ENCODE results near the gene BAHD1. TPM values are rescaled to one million over a fixed set of nuclear protein-coding genes. Genes with fewer than 3 reads are reported as not detected.

The BAHD1 gene
- total RNA-seq, 1 donor from 2014 or later, result 9.3 TPM

DNA sequence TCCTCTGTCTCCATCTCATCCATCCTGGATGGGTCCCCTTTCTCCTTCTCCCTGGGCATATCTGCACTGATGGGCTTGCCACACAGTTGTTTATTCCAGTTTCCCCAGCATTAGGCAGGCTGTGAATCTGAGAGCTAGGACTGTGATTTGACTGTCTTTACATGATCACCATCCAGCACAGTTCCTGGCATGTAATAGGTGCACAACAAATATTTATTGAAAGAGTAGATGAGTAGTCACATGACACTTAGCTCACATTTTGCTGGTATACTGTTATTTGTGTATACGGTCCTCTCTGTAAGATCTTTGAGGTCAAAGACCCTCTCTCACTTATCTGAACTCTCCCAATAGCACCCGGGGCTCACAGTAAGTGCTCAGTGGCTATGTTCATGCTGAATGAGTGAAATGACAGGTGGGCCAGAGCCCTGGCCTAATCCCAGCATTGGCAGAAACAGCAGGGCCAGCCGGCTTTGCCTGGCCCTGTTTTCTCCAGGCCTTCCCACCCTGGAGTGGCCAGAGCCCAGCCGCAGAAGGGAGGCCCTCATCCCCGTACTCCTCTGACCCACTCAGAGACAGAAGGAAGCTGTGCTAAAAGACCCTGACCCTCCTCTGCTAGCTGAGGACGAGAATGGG lies 16.2 kb upstream of the BAHD1 start:
- DNase-seq, result no peak

DNA sequence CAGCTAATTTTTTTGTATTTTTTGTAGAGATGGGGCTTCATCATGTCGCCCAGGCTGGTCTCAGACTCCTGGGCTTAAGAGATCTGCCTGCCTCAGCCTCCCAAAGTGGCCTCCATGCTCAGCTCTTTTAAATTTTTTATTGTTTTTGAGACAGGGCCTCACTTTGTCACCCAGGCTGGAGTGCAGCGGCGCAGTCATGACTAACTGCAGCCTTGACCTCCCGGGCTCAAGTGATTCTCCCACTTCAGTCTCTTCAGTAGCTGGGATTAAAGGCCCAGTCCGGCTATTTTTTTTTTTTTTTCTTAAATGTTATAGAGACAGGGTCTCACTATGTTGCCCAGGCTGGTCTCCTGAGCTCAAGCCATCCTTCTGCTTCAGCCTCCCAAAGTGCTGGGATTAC lies 15.1 kb upstream of the BAHD1 start:
- no peak for DNase-seq

DNA sequence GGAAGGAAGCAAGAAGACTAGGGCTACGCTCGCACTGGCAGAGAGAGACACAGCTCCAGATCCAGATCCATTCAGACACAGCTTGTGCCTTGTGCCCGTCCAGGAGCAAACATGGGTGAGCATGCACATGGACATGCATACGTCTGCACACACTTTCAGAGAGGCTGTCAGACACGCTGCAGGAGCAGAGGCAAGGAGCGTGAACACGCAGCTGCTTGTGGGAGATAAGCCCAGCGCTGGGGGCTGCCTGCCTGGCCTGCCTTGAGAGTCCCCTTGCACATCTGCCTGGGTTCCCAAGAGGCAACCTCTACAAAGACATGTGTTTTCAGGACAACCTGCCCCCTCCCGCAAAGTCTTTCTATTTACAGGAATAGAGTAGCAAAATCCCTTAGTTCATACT lies 13.6 kb upstream of the BAHD1 start:
- DNase-seq, result no peak

DNA sequence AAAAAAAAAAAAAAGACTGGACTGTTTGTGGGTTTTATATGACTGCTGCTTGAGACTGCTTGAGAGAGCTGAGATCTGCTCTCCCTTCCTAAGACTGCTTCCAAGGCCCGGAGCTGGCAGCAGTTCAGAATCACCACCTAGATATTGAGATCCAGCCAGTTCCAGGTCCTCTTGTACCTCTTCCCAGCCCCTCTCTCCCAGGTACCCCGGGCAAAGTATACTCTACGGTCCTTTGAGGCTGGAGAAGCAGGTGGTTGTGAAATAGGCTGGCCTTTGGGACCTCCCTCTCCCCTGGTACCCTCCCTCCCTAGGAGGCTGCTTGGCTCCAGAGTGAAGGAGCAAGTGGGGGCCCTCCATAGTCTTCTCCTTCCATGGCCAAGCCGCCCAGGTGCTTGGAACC lies 12.6 kb upstream of the BAHD1 start:
- no peak for DNase-seq

DNA sequence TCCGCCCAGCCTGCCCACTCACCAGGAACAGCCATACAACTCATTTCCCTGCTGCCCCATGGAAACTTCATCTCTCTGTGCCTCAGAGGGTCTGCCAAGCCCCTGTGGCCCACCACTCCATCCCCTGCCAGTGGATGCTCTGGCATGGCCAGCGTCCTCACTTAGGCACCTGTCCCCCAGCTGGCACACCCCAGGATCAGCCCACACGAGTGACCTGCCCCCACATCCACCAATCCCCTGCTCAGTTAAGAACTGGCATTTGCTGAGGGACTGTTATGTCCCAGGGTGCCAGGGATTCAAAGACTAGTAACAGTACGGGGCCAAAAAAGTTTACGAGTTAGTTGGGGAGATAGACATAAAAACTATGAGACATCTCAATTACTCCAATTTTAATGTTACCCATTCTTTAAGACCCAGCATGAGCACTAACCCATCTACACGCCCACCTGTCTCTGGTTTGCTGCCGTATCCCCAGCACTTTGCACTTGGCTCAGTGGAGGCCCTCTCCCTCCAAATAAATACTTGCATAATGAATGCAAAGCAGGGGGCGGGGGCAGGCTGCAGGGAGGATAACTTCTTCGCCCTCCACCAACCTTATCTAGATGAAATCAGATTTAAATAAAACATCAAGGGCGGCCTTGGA lies 11.6 kb upstream of the BAHD1 start:
- DNase-seq, result no peak

DNA sequence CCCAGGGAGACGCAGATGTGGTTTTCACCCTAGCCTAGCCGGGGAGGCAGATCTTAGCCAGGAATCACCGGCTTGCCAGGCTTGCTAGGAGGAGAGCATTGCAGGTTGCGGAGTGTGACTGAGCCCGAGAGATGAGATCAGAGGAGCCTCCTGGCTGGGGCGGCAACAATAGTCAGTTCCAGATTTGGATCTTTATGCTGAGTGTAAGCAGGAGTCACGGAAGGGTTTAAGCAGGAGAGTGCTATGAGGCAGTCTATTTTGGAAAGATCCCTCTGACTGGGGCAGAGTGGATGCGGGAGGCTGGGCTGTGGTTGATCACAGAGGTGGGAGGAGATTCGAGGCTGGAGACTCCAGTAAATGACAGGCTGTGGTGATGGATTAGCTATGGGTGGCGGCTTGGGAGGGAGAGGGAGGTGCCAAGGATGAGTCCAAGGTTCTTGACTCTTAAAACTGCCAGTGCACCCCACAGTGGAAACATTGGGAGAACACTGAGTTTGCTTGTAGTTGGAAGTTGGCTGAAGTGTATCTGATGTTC lies 10.4 kb upstream of the BAHD1 start:
- no peak for DNase-seq

DNA sequence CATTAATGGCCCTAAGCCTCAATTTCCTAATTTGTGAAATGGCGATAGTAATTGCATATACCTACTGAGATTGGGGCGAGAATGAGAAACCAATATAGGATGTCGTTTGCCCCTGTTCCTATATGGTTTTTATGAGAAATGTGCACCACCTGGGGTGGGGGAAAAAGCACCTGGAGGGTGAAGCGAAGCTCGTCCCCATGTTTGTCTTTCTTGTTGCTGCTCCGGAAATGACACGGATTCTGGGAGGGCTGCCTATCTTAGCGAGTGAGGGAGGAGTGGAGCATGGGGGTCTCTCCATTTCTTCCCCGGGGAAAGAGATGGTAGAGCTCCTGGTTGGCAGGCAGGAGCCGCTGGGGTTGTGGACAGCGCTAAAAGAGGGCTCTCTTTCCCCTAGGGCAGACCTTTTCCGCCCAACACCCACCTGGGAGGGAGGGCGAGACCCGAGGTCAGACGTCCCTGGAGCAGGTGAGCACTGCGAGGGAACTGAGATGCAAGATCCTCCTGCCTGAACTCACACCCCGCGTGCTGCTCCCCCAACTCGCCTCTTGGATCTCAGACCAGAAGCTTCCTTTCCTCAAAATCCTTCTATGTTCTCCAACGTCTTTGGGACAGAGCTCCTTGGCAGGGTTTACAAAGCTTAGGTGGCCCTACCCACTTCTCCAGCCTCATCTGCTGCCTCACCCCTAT lies 5.6 kb upstream of the BAHD1 start:
- no peak for DNase-seq

DNA sequence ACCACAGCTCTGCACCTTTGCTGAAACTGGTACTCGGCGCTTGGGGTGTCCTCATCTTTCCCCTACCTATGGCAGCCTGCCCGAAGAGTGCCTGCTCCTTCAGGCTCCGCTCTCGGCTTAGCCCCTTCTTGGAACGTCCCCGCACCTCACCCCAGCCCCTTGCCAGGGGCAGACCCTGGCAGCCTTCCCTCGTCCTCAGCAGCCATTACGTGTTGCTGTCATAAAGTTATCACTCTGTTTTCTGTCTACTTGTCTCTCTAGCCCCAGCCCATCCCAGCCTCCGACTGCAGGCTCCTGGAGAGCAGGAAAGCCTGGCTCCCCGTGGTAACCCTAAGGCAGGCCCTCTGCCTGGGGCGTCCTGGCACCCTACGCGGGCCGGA lies 5.1 kb upstream of the BAHD1 start:
- no peak for DNase-seq

DNA sequence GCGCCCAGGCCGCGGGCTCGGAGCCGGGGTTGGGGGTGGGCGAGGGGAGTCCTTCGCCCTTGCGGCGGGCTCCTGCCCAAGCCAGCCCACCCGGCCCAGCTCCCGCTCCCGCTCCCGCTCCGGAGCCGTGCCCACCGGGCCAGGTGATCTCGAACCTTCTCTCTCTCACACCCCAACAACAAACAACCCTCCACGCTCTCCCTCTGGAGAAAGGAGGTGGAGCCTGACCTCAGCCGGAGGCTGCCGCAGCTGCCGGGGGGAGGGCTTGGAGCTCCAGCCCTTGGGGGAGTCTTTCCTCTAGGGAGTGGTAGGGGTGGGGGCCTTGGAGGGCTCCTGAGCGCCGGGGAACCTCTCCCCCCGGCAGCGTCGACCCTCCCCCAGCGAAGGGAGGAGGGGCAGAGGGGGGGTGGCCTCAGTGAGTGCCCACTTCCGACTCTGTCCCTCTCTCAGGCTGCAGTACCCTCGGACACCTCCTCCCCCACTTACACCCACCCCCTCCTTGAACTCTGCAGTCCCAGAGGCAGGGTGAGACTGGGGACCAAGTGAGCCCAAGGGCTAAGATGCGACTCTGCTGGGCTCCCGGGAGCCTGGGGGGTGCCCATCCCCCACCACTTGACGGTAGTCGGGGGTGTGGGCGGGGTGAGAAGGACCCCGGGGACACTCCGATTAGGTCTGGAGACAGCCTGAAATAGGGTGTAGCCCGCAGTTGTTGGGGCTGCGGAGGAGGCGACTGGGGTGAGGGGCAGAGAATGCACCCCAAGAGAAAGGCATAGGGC lies 4.4 kb upstream of the BAHD1 start:
- no peak for DNase-seq

DNA sequence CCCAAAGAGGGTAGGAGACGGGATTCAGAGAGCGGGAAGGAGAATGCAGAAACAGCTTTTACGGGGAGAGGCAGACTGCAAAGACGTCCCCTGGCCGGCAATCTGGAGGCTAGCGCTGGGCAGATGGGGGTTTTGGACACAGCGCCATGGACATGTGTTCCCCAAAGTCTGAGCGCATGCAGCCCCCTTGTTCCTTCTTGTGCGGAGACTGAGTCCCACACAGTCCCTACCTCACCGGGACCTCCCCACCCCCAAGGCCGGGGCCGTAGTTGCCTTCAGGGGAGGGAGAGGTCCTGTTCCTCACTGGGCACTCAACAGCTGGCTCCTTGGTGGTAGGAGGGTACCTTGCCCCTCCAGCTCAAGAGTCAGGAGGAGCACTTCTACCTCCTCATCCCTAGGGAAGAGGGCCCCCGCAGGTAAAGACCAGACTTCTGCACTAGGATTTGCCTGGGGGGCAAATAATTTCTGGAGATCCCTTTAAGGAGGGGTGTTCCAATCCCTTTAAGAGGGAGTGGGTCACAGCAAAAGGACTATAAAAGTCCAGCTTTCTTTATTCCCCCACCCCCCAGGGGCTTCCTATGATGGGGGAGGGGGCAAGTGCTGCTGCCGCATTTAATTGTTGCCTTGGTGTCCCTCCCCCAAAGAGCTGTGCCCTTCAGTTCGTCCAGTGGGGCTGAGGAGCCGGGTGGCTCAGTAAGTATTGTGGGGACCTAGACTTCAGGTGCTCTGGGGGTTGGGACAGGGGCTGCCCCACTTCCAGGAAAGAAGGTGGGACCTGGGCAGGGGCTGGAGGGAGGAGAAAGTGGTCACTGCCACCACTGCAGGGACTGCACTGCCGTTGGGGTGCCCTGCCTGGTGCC lies 3.6 kb upstream of the BAHD1 start:
- DNase-seq, result no peak

DNA sequence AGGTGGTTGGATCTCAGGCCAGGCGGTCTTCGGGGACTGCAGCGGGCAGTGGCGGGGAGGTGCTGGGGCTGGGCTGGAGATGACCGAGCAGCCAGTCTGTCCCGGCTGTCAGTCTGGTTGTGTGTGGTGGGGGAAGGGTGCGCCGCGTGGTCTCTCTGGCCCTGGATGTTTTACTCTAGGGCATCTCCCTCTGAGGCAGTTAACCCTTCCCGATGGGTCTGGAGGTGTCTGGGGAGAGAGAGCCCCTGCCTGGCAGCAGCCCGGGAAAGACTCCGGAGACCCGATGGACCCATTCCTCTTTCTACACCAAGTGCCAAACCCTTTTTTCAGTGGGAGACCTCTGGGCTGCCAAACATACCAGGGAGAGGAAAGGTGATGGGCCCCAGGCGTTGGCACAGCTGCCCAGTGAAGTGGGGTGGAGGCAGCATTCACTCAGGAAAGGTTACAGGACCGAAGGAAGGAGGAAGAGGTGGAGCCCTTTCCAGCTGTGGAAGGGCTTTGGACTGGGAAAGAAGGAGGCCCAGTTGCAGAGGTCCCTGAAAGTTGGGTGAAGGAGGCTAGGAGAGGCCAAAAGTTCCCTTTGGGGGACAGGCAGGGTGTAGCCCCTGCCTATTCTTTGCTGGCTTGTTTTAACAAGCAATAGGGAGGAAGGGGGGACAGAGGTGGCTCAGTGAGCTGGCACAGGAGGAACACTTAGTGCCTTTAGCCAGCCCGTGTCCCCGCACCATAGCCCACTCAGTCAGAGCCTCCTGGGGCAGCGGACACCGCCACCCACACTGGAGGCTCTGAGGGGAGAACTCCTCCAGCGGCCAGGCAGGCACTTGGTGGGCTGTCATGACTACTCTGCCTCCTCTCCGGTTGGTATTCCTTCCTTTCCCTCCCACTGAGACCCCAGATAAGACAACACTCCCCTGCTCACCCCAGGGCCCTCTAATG lies 2.7 kb upstream of the BAHD1 start:
- DNase-seq, result no peak

DNA sequence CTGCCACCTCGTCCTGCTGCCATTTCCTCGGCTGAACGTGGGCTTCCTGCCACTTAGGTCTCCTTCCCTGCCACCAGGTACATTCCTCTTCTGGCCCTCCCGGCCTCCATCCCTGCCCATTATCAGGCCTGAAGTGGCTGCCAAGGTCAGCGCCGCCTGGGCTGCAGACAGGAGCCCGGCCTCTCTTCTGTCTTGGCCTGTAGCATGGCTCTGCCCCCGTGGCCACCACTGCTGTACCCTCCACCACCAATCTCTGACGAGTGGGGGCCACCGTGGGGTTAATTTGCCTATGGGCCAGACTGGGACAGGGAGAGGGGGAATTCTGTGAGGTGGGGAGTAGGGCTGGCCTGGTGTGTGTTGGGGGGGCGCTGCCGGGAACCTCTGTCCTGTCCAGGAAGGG lies 2.0 kb upstream of the BAHD1 start:
- DNase-seq, result no peak

DNA sequence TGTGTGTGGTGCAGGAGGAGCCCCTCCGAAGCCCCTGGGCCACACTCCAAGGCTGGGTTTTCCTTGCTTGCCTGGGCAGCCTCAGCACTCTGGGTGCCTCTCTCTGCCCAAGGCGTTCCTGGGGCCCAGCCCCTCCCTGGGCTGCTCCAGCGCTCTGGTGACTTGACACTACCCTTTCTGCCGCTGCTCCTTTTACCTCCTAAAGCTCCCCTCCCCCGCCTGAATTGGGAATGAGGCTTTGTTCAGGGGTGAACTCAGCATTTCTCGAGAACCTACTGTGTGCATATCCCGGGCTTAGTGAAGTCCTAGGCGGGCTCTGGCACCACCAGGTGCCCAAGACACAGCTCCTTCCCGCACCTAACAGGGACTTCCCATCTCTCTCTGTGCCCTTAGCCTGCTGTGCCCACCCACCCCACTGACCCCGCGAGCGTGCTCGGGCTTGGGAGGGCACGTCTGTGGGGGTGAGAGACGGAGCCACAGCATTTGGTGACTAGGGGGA lies 1.2 kb upstream of the BAHD1 start:
- DNase-seq, result no peak

DNA sequence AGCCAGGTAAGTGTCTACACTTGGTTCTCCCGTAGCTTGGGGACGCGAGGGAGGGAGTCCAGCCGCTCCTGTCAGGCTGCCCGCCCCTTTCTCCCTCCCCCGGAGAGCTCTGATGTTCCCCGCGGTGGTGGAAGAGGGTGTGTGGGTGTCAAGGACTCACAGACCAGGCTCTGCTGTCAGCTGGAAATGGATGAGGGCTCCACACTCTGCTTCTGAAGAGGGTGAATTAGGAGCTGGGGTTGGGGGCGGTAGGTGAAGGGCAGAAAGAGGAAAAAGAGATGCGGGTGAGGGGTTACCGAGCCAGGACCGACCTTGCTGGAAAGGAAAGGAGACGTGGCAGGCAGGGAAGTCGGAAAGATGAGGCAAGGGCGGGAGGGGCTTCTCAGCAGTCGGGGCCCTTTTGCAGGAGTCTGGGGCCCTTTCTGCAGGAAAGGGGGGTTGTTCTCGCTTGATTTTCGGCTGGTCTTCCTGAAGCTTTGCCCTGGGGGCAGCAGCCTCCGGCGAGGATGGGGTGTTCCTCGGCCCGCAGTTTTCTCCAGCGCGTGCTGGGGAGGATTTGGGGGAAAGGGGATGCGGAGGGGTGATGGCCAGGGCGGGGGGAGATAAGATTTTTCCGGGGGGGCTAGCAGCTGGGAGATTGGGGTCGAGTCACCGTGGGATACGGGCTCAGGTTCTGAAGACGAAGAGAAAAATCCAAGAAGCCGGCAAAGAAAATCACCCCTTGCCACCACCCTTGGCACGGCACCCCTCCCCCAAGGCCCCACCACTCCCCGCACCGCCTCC lies 602 bp upstream of the BAHD1 start:
- DNase-seq, result no peak

DNA sequence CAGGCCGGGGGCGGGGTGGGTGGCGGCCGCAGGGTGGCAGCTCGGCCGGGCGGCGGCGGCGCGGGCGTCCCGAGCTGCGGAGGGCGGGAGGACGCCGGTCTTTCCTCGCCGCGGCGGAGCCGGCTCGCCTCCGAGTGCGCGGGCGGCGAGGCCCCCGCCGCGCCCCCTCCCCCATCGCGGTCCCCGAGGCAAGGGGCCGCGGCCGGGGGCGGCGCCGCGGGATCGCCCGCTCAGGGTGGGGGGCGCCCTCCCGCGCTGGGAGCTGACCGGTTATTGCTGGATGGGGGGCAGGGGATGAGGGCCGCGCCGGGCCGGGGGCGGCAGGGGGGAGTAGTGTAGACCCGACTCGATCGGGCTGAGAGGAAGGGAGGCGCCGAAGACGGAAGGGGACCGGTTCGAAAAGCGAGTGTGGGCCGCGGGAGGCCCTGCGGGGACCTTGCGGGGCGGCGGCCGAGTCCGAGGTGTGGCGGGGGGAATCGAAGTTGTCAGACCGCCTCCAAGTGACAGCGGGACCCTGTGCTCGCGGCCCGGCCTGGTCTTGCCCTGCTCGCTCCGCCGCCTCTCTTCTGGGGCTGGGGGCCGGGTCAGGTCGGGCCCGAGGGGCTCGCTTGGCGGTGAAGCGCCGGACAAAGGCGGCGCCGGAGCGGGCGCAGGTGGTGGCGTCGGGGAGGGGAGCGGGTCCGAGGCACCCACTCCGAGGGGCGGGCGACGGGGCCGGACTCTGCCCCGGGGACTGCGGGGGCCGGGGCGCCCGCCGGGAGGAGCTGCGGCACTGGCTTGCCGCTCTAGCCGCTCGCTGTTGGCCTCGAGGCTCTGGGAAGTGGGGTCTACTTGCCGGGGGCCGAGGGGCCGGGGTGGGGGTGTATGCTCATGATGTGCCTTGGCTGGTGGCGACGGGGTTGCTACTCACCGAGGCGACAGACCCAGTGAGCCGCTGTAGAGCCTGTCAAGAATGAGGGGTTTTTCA lies 1.1 kb downstream of the BAHD1 start:
- DNase-seq, result peak; percentile 4

DNA sequence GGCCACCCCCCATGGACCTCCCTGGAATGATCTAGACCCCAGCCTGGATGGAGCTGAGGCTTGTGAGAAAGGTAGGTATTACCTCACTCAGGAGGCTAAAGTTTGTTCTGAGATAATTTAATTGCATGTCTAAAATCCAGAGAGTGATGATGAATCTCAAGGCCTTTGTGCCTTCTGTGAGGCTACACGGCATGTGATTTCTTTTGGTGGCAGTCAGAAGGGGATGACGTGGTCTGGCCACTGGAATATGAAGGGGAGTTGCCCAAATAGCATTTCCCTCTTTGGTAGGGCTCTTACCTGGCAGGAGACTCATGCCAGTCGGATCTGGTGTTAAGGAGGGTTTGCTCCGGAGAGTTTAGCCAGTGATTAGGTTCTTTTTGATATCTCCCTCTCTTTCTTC lies 2.5 kb downstream of the BAHD1 start:
- no peak for DNase-seq

DNA sequence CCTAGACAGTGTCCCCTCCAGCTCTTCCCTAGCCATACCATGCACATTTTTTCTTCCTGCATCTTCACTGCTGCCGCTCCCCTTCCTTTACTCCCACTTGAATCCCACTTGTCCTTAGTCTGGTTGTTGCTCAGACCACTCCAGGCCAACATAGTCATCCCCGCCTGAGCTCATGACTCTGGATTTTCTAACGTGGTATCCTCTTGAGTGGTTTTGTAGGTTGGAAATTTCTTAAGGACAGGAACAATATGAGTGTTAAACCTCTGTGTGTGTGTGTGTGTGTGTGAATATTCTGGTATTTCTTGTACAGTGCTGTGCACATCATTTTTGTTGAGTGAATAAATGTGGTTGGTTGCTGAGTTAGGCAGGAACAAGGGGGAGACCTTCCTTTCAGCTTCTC lies 3.1 kb downstream of the BAHD1 start:
- no peak for DNase-seq

DNA sequence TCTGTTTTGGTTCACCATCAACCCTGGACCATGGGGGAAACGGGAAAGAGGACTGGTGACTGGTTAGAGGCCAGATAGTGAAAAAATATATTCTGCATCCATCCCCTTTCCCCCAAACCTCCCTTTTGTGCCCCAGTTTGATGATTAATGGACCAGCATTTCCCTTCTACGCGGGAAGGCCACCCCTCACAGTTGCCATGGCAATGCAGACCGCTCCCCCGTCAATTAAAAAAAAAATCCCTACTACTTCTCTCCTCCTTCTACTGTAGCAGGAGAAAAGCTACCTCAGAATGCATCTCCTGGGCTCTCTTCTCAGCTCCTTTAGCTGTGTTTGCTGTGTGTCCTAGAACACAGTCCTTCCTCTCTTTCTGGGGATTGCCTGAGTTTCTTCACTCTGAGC lies 4.0 kb downstream of the BAHD1 start:
- no peak for DNase-seq
